GM18499 (cell line): ENCODE measurements around the gene PTP4A1.
"Not testable (repeated sequence)": the region's sequence is repeated elsewhere in the genome, so short reads cannot be mapped to it uniquely, and the experiment has no call there.

Experiments
- ATAC-seq: cut with Tn5 transposase; IDR thresholded peaks from one replicate; pipeline ENCODE4 v1.9.1; 2021; ENCODE audit warnings: moderate number of reproducible peaks; ENCODE audit not compliant: insufficient read depth, unreplicated experiment

PTP4A1 gene

GRCh38 chr6:63579937-63580703 is 7.8 kb downstream of the PTP4A1 start:
- no peak for ATAC-seq

- ATAC-seq = no peak
Observed at GRCh38 chr6:63580704-63580961, 8.4 kb downstream of the PTP4A1 start.

GRCh38 chr6:63581355-63582013 is 9.2 kb downstream of the PTP4A1 start:
- ATAC-seq = no peak

- no peak for ATAC-seq
Observed at GRCh38 chr6:63582579-63583231, 10.4 kb downstream of the PTP4A1 start.

- ATAC-seq = no peak
Observed at GRCh38 chr6:63584125-63584514, 11.8 kb downstream of the PTP4A1 start.

GRCh38 chr6:63584566-63584965 is 12.3 kb downstream of the PTP4A1 start:
- no peak for ATAC-seq

- ATAC-seq = not testable (repeated sequence)
Observed at GRCh38 chr6:63585652-63586051, 13.4 kb downstream of the PTP4A1 start.

- ATAC-seq = no peak
Observed at GRCh38 chr6:63589952-63590411, 17.7 kb downstream of the PTP4A1 start.

- no peak for ATAC-seq
Observed at GRCh38 chr6:63592886-63593285, 20.6 kb downstream of the PTP4A1 start.

- ATAC-seq = no peak
Observed at GRCh38 chr6:63597141-63598048, 25.1 kb downstream of the PTP4A1 start.

GRCh38 chr6:63598049-63599036 is 26.1 kb downstream of the PTP4A1 start:
- ATAC-seq = peak; percentile 98

GRCh38 chr6:63599243-63599642 is 27.0 kb downstream of the PTP4A1 start:
- no peak for ATAC-seq

GRCh38 chr6:63600136-63600535 is 27.9 kb downstream of the PTP4A1 start:
- no peak for ATAC-seq

- no peak for ATAC-seq
Observed at GRCh38 chr6:63609231-63609630, 37.0 kb downstream of the PTP4A1 start.

- no peak for ATAC-seq
Observed at GRCh38 chr6:63610944-63611343, 38.7 kb downstream of the PTP4A1 start.

GRCh38 chr6:63611560-63611959 is 39.3 kb downstream of the PTP4A1 start:
- no peak for ATAC-seq

- no peak for ATAC-seq
Observed at GRCh38 chr6:63615590-63615989, 43.3 kb downstream of the PTP4A1 start.
